NCI-H2081 treated with DMSO at 0.1 percent for 48 hours (cell line): ENCODE measurements around the gene ASB12.

Source experiments
- DNase-seq: peaks from one replicate; lab custom pipeline; 2025; lab: John Stamatoyannopoulos, UW

ASB12 gene

GRCh38 chrX:64186974-64187761, 43.2 kb downstream of the ASB12 start:
- no peak for DNase-seq

GRCh38 chrX:64184396-64184795, 46.0 kb downstream of the ASB12 start:
- no peak for DNase-seq

- DNase-seq, result no peak
Observed at GRCh38 chrX:64182208-64182607, 48.2 kb downstream of the ASB12 start.

- no peak for DNase-seq
Observed at GRCh38 chrX:64176876-64177275, 53.5 kb downstream of the ASB12 start.
